Hepatocyte (in vitro differentiated cells): ENCODE data around the gene SPATA12. TPM values are rescaled to one million over a fixed set of nuclear protein-coding genes. Genes with fewer than 3 reads are reported as not detected.

Experiments
- DNase-seq: peaks from one replicate; pipeline ENCODE4 v3.0.0-alpha.2; 2016; ENCODE audit warnings: low spot score
- H2AFZ ChIP-seq: fragments of 200-600 bp; sonication (generic); 2 replicates; pipeline ENCODE4 v1.6.0; 2016; ENCODE audit warnings: antibody characterized with exemption, mild to moderate bottlenecking
- H3K27ac ChIP-seq: fragments of 200-600 bp; sonication (generic); 2 replicates; pipeline ENCODE4 v1.5.1; 2016; ENCODE audit warnings: mild to moderate bottlenecking
- H3K27me3 ChIP-seq: fragments of 200-600 bp; sonication (generic); 2 replicates; pipeline ENCODE4 v1.6.1; 2016
- H3K36me3 ChIP-seq: fragments of 200-600 bp; sonication (generic); replicated peaks from 2 replicates; pipeline ENCODE4 v1.5.1; 2016; ENCODE audit warnings: low read depth; ENCODE audit not compliant: insufficient read depth
- H3K4me1 ChIP-seq: fragments of 200-600 bp; sonication (generic); 2 replicates; pipeline ENCODE4 v1.5.1; 2016; ENCODE audit warnings: mild to moderate bottlenecking, moderate library complexity; ENCODE audit not compliant: insufficient read depth
- H3K4me2 ChIP-seq: fragments of 200-600 bp; sonication (generic); 2 replicates; pipeline ENCODE4 v1.6.0; 2016
- H3K4me3 ChIP-seq: fragments of 200-600 bp; sonication (generic); 2 replicates; pipeline ENCODE4 v1.5.1; 2016; ENCODE audit warnings: mild to moderate bottlenecking
- H3K79me2 ChIP-seq: fragments of 200-600 bp; sonication (generic); 2 replicates; pipeline ENCODE4 v1.6.0; 2017; ENCODE audit warnings: mild to moderate bottlenecking
- H3K9me2 ChIP-seq: fragments of 200-600 bp; sonication (generic); replicated peaks from 2 replicates; pipeline ENCODE4 v1.6.0; 2017; ENCODE audit warnings: mild to moderate bottlenecking; ENCODE audit not compliant: insufficient read depth
- H3K9me3 ChIP-seq: fragments of 200-600 bp; sonication (generic); 2 replicates; pipeline ENCODE4 v1.5.1; 2016; ENCODE audit warnings: low read depth, mild to moderate bottlenecking
- H4K20me1 ChIP-seq: fragments of 200-600 bp; sonication (generic); 2 replicates; pipeline ENCODE4 v1.6.0; 2016; ENCODE audit warnings: mild to moderate bottlenecking; ENCODE audit not compliant: insufficient read depth, poor library complexity, severe bottlenecking
- EZH2 ChIP-seq: fragments of 200-600 bp; sonication (generic); IDR thresholded peaks from 2 replicates; pipeline ENCODE4 v1.6.1; 2016; ENCODE audit warnings: antibody characterized with exemption, mild to moderate bottlenecking, borderline replicate concordance
- EZH2phosphoT487 ChIP-seq: fragments of 200-600 bp; sonication (generic); IDR thresholded peaks from one replicate; pipeline ENCODE4 v1.6.1; 2018; ENCODE audit warnings: antibody characterized with exemption, mild to moderate bottlenecking, low read depth, moderate library complexity; ENCODE audit not compliant: unreplicated experiment, severe bottlenecking
- WGBS: methylation state at CpG from one replicate; pipeline ENCODE4 v1.1.6; 2016; ENCODE audit warnings: low lambda C conversion rate; ENCODE audit errors: missing lambda C conversion rate; 5-methylcytosine and 5-hydroxymethylcytosine counted together
- polyA plus RNA-seq: library from polyadenylated mRNA; unstranded; fragments of >200 nt; fragmentation: Nextera tagmentation; extraction: Ambion mirVana; gene quantifications from 2 replicates; pipeline ENCODE4 v1.2.1, GENCODE V29; 2016
- total RNA-seq: library from RNA; depleted of rRNA; stranded (reverse); fragments of >200 nt; gene quantifications from 2 replicates; pipeline ENCODE4 v1.2.3, GENCODE V29; 2014
- TF ChIP-seq, protein P1 (sequence below): fragments of 200-600 bp; sonication (generic); IDR thresholded peaks from 2 replicates; pipeline ENCODE4 v1.5.1; 2016; ENCODE audit warnings: antibody characterized with exemption, mild to moderate bottlenecking; ENCODE audit not compliant: poor library complexity

Gene SPATA12
- total and polyA plus RNA-seq, 2 experiments from 2014 or later, result 0.10 to 0.25 TPM

DNA sequence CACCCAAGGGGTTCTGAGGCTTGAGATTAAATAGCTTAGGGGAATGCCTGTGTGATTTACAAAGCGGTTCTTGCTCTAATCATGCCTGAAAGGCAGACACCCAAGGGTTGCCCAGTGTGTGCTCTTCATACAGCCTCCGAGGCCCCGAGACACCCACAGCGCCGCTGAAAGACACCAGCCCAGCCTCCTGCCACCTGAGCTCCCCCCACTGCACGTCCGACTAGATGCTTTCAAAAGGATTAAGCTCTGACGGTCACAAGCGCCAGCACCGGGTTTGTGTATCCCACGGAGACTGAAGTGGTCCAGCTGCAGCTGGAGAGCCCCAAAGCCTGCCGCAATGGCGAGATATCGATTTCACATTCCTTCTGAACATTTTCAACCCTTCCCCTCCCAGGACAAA lies 50.3 kb downstream of the SPATA12 start:
- Histone ChIP-seq H3K79me2 (no peaks in the 10 kb centered on the region), H3K4me3 (no peak overlapping the region), H2AFZ (no peak overlapping the region), H3K9me2 (no peaks in the 10 kb centered on the region), H3K4me2 (no peak overlapping the region), H3K9me3 (no peaks in the 10 kb centered on the region), H3K27ac (no peak overlapping the region), H3K4me1 (no peaks in the 10 kb centered on the region), H4K20me1 (no peaks in the 10 kb centered on the region), H3K36me3 (no peaks in the 10 kb centered on the region), H3K27me3 (no peaks in the 10 kb centered on the region)
- WGBS, result 48% methylated on average over 14 of the region's 14 CpGs
- no peak for DNase-seq
- TF ChIP-seq, protein P1, sequence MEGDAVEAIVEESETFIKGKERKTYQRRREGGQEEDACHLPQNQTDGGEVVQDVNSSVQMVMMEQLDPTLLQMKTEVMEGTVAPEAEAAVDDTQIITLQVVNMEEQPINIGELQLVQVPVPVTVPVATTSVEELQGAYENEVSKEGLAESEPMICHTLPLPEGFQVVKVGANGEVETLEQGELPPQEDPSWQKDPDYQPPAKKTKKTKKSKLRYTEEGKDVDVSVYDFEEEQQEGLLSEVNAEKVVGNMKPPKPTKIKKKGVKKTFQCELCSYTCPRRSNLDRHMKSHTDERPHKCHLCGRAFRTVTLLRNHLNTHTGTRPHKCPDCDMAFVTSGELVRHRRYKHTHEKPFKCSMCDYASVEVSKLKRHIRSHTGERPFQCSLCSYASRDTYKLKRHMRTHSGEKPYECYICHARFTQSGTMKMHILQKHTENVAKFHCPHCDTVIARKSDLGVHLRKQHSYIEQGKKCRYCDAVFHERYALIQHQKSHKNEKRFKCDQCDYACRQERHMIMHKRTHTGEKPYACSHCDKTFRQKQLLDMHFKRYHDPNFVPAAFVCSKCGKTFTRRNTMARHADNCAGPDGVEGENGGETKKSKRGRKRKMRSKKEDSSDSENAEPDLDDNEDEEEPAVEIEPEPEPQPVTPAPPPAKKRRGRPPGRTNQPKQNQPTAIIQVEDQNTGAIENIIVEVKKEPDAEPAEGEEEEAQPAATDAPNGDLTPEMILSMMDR, result no peak
- TF ChIP-seq EZH2phosphoT487 (no peak), EZH2 (no peak)

DNA sequence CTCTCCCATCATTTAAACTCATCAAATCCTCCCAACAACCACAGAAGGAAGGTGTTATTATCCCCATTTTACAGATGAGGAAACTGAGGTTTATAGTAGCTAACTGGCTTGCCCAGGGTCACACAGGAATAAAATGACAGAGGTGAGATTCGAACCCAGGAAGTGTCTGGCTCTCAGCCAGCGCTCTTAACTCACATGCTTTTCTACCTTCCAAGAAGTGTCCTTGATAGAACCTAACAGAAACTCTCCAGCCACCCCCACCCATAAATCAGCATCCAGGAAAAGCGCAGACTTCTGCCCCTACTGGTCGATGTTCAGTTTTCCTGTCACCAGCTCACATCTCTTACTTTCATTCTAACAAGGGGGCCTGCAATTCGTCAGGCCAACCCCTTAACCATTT lies 51.7 kb downstream of the SPATA12 start:
- Histone ChIP-seq H3K9me2 (no peaks in the 10 kb centered on the region), H3K27ac (no peak overlapping the region), H3K27me3 (no peaks in the 10 kb centered on the region), H4K20me1 (no peaks in the 10 kb centered on the region), H3K79me2 (no peaks in the 10 kb centered on the region), H3K4me1 (no peaks in the 10 kb centered on the region), H3K36me3 (no peaks in the 10 kb centered on the region), H2AFZ (no peak overlapping the region), H3K9me3 (no peaks in the 10 kb centered on the region), H3K4me2 (no peak overlapping the region), H3K4me3 (no peak overlapping the region)
- WGBS, result 82% methylated on average over 5 of the region's 5 CpGs
- no peak for DNase-seq
- TF ChIP-seq, protein P1, result no peak
- TF ChIP-seq EZH2phosphoT487 (no peak), EZH2 (no peak)

DNA sequence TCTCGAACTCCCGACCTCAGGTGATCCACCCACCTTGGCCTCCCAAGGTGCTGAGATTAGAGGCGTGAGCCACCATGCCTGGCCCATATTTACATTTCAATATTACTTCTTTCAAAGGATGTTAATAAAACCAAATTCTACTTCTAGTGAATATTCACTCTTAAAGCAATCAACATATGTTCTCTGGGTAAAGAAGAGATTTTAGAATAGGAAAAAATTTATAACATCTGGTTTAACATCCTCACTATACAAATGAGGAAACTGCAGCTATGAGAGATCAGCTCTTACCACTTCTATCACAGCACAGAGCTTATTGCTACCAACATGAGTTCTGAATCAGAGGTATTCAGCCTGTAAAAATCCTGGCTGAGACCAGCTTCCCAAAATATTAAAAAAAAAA lies 56.0 kb downstream of the SPATA12 start:
- Histone ChIP-seq H3K4me3 (no peak overlapping the region), H3K36me3 (no peaks in the 10 kb centered on the region), H3K9me2 (no peaks in the 10 kb centered on the region), H4K20me1 (no peaks in the 10 kb centered on the region), H3K9me3 (no peaks in the 10 kb centered on the region), H3K4me2 (no peak overlapping the region), H2AFZ (no peak overlapping the region), H3K27me3 (no peaks in the 10 kb centered on the region), H3K4me1 (peaks cover 5% of the 10 kb centered on the region), H3K79me2 (no peaks in the 10 kb centered on the region), H3K27ac (no peak overlapping the region)
- no peak for DNase-seq
- TF ChIP-seq EZH2phosphoT487 (no peak), EZH2 (no peak)
- TF ChIP-seq, protein P1, result no peak
- 85% methylated on average over 3 of the region's 3 CpGs for WGBS

DNA sequence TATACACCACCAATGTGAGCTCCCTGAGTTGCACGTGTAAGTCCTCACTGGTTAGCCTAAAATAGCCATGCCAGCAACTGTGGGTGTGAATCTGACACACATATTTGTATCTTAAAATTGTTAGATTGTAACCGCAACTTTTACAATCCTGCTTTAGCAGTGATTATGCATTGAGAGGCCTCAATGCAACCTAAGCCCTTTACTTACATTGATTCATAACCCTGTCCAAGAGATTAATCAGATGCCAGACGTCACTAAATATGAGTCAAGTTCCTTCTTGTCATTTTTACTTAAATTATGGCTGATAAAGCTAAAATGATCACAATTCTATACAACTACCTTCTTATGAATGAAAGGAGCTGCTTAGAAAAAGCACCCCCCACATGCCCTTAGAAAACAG lies 57.8 kb downstream of the SPATA12 start:
- Histone ChIP-seq H3K27ac (no peak overlapping the region), H3K79me2 (no peaks in the 10 kb centered on the region), H3K4me3 (no peak overlapping the region), H3K4me1 (peaks cover 5% of the 10 kb centered on the region), H3K36me3 (no peaks in the 10 kb centered on the region), H4K20me1 (no peaks in the 10 kb centered on the region), H2AFZ (no peak overlapping the region), H3K9me2 (no peaks in the 10 kb centered on the region), H3K4me2 (no peak overlapping the region), H3K27me3 (no peaks in the 10 kb centered on the region), H3K9me3 (no peaks in the 10 kb centered on the region)
- TF ChIP-seq EZH2phosphoT487, result no peak
- TF ChIP-seq, protein P1, result no peak
- no peak for TF ChIP-seq EZH2
- 55% methylated on average over 3 of the region's 3 CpGs for WGBS
- no peak for DNase-seq
